D721Med (cell line): ENCODE measurements around the gene CPEB1.

Source experiments
- DNase-seq: peaks from one replicate; pipeline ENCODE4 v3.0.0; 2011; ENCODE audit warnings: low spot score; ENCODE audit not compliant: insufficient read length
- FAIRE-seq: peaks from 2 replicates; lab custom pipeline; 2011; peaks lifted over from hg19 to GRCh38; lab: Jason Lieb, UNC
- CTCF ChIP-seq: IDR thresholded peaks from 2 replicates; pipeline ENCODE4 v1.5.1; 2012; ENCODE audit warnings: mild to moderate bottlenecking, control low read depth; ENCODE audit not compliant: insufficient read depth; ENCODE audit errors: missing control alignments

Gene CPEB1

GRCh38 chr15:82556315-82557035 is 90.7 kb downstream of the CPEB1 start:
- FAIRE-seq (no peak), DNase-seq (no peak)
- TF ChIP-seq CTCF: no peak

GRCh38 chr15:82554849-82555248 is 92.3 kb downstream of the CPEB1 start:
- DNase-seq (no peak), FAIRE-seq (no peak)
- TF ChIP-seq CTCF: no peak

GRCh38 chr15:82554351-82554750 is 92.8 kb downstream of the CPEB1 start:
- FAIRE-seq: no peak
- no peak for TF ChIP-seq CTCF

GRCh38 chr15:82553846-82554245 is 93.3 kb downstream of the CPEB1 start:
- TF ChIP-seq CTCF: no peak
- DNase-seq (no peak), FAIRE-seq (no peak)

More at GRCh38 chr15:82554351-82554750, 92.8 kb downstream of the CPEB1 start:
- no peak for DNase-seq

- no peak for FAIRE-seq
- TF ChIP-seq CTCF: no peak
- no peak for DNase-seq
Measured at GRCh38 chr15:82552861-82553260, 94.3 kb downstream of the CPEB1 start.

GRCh38 chr15:82551646-82552247 is 95.4 kb downstream of the CPEB1 start:
- DNase-seq: no peak
- no peak for TF ChIP-seq CTCF
- no peak for FAIRE-seq

GRCh38 chr15:82549199-82549665 is 97.9 kb downstream of the CPEB1 start:
- no peak for FAIRE-seq
- no peak for DNase-seq
- no peak for TF ChIP-seq CTCF
